GM12878 (cell line): ENCODE results near the gene FOXJ3. TPM values are rescaled to one million over a fixed set of nuclear protein-coding genes. Genes with fewer than 3 reads are reported as not detected.

Source experiments
- ATAC-seq: fragments of 200-7000 bp; cut with Tn5 transposase; 3 replicates; pipeline ENCODE4 v1.9.1; 2020; ENCODE audit warnings: mild to moderate bottlenecking, moderate library complexity
- BruUV-seq: library from RNA; stranded (reverse); fragments of 400-500 nt; replicated peaks from 2 replicates; lab custom pipeline; 2021; lab: Mats Ljungman, UMichigan
- CTCF ChIA-PET: fragments of 300-600 bp; sonication (Branson Sonifier 250); formaldehyde crosslinking; extraction: SDS; loops from one replicate; lab custom pipeline; 2021; ENCODE audit warnings: inconsistent platforms; lab: Yijun Ruan, JAX
- POLR2A ChIA-PET: fragments of 350-600 bp; formaldehyde crosslinking; extraction: SDS; loops from one replicate; lab custom pipeline; 2021; ENCODE audit warnings: inconsistent platforms; lab: Charles Lee
- RAD21 ChIA-PET: fragments of 300-600 bp; sonication (Branson Sonifier 250); formaldehyde crosslinking; loops from one replicate; lab custom pipeline; 2023; ENCODE audit warnings: antibody characterized with exemption; ENCODE audit not compliant: unreplicated experiment; lab: Charles Lee
- SMC1A ChIA-PET: fragments of 300-600 bp; sonication (Branson Sonifier 250); formaldehyde crosslinking; loops from one replicate; lab custom pipeline; 2023; ENCODE audit not compliant: unreplicated experiment, uncharacterized antibody; lab: Charles Lee
- DNase-seq: peaks from one replicate; pipeline ENCODE4 v3.0.0-alpha.2; 2011; ENCODE audit warnings: low read depth, low spot score
- FAIRE-seq: peaks from 3 replicates; lab custom pipeline; 2011; peaks lifted over from hg19 to GRCh38; lab: Jason Lieb, UNC
- H2AFZ ChIP-seq: 2 replicates; pipeline ENCODE4 v1.6.0; 2011; ENCODE audit warnings: low read depth, low read length, control low read depth; ENCODE audit not compliant: control insufficient read depth
- H3K27ac ChIP-seq: 2 replicates; pipeline ENCODE4 v1.5.1; 2011; ENCODE audit warnings: control low read depth; ENCODE audit not compliant: control insufficient read depth, insufficient read depth
- H3K27me3 ChIP-seq, 2 experiments: replicated peaks in 1 of 2; 2 replicates each; pipeline versions ENCODE4 v1.6.0 to v1.6.1; 2011; ENCODE audit warnings: low read length in 1 of 2; ENCODE audit not compliant: control insufficient read depth in 2 of 2, insufficient read depth in 2 of 2
- H3K36me3 ChIP-seq, 2 experiments: 2 replicates each; pipeline ENCODE4 v1.5.1; 2011; ENCODE audit warnings: low read length in 1 of 2; ENCODE audit not compliant: control insufficient read depth in 2 of 2, insufficient read depth in 2 of 2
- H3K4me1 ChIP-seq: 2 replicates; pipeline ENCODE4 v1.6.1; 2011; ENCODE audit warnings: mild to moderate bottlenecking, low read length, moderate library complexity, mixed read lengths; ENCODE audit not compliant: control insufficient read depth, insufficient read depth
- H3K4me2 ChIP-seq: 2 replicates; pipeline ENCODE4 v1.6.0; 2011; ENCODE audit warnings: control low read depth; ENCODE audit not compliant: control insufficient read depth, insufficient read depth
- H3K4me3 ChIP-seq: fragments of 200-600 bp; sonication (generic); 2 replicates; pipeline ENCODE4 v1.5.1; 2016
- H3K79me2 ChIP-seq: 2 replicates; pipeline ENCODE4 v1.6.0; 2011; ENCODE audit warnings: low read length; ENCODE audit not compliant: control insufficient read depth, insufficient read depth
- H3K9ac ChIP-seq: 2 replicates; pipeline ENCODE4 v1.8.0; 2011; ENCODE audit warnings: low read length, control low read depth, mixed read lengths; ENCODE audit not compliant: control insufficient read depth, insufficient read depth
- H3K9me3 ChIP-seq: replicated peaks from 3 replicates; pipeline ENCODE4 v1.5.1; 2011; ENCODE audit warnings: mild to moderate bottlenecking, low read length; ENCODE audit not compliant: control insufficient read depth, insufficient read depth
- H4K20me1 ChIP-seq: 2 replicates; pipeline ENCODE4 v1.6.0; 2011; ENCODE audit not compliant: control insufficient read depth, insufficient read depth
- BHLHE40 ChIP-seq, 2 experiments: fragments of 450-650 bp in 1 of 2; IDR thresholded peaks; 2 replicates each; pipeline ENCODE4 v1.6.1; 2011 to 2017; ENCODE audit warnings: low read depth in 2 of 2, borderline replicate concordance in 1 of 2, improper control_type of control experiment in 1 of 2, low read length in 1 of 2, mild to moderate bottlenecking in 1 of 2
- EP300 ChIP-seq, 2 experiments: fragments of 150-350 bp in 1 of 2; IDR thresholded peaks; 2 replicates each; pipeline ENCODE4 v1.6.1; 2011 to 2012; ENCODE audit warnings: low read depth in 2 of 2, low read length in 2 of 2, borderline replicate concordance in 1 of 2, improper control_type of control experiment in 1 of 2, inconsistent platforms in 1 of 2; ENCODE audit not compliant: control insufficient read depth in 1 of 2
- ETV6 ChIP-seq, 2 experiments: fragments of 450-650 bp in 1 of 2; IDR thresholded peaks in 1 of 2; conservative IDR thresholded peaks in 1 of 2; 2 replicates each; pipeline ENCODE4 v1.6.1; 2014; ENCODE audit warnings: antibody characterized with exemption in 1 of 2, borderline replicate concordance in 1 of 2, low read depth in 1 of 2, mild to moderate bottlenecking in 1 of 2, moderate library complexity in 1 of 2
- EZH2 ChIP-seq: IDR thresholded peaks from 2 replicates; pipeline ENCODE4 v1.6.1; 2012; ENCODE audit warnings: low read depth, mild to moderate bottlenecking, control low read depth, inconsistent platforms, low read length, borderline replicate concordance; ENCODE audit not compliant: control insufficient read depth
- FOXM1 ChIP-seq: IDR thresholded peaks from 2 replicates; pipeline ENCODE4 v1.6.1; 2012; ENCODE audit warnings: low read depth, mild to moderate bottlenecking, inconsistent platforms, low read length, moderate library complexity
- HDAC6 ChIP-seq: fragments of 200-600 bp; sonication (generic); IDR thresholded peaks from one replicate; pipeline ENCODE4 v1.8.0; 2017; ENCODE audit warnings: antibody characterized with exemption; ENCODE audit not compliant: unreplicated experiment
- NKRF ChIP-seq: fragments of 450-650 bp; conservative IDR thresholded peaks from 2 replicates; pipeline ENCODE4 v1.6.1; 2017; ENCODE audit warnings: mild to moderate bottlenecking, moderate library complexity
- NR2C2 ChIP-seq: IDR thresholded peaks from 2 replicates; pipeline ENCODE4 v1.6.1; 2011; ENCODE audit warnings: borderline replicate concordance, low read depth; ENCODE audit not compliant: control insufficient read depth, insufficient read length
- NRF1 ChIP-seq: conservative IDR thresholded peaks from 2 replicates; pipeline ENCODE4 v1.6.1; 2011; ENCODE audit warnings: mild to moderate bottlenecking, low read depth, low read length, improper control_type of control experiment
- SREBF2 ChIP-seq: IDR thresholded peaks from 2 replicates; pipeline ENCODE4 v1.6.1; 2012; ENCODE audit warnings: mild to moderate bottlenecking, low read length
- STAT1 ChIP-seq: fragments of 450-650 bp; conservative IDR thresholded peaks from 2 replicates; pipeline ENCODE4 v1.6.1; 2014; ENCODE audit warnings: antibody characterized with exemption, mild to moderate bottlenecking
- TBL1XR1 ChIP-seq: IDR thresholded peaks from 2 replicates; pipeline ENCODE4 v1.6.1; 2012; ENCODE audit warnings: low read depth, low read length, improper control_type of control experiment
- TCF12 ChIP-seq: IDR thresholded peaks from 2 replicates; pipeline ENCODE4 v1.6.1; 2011; ENCODE audit warnings: low read depth, mild to moderate bottlenecking, low read length
- TCF3 ChIP-seq: IDR thresholded peaks from 2 replicates; pipeline ENCODE4 v1.6.1; 2012; ENCODE audit warnings: low read depth, mild to moderate bottlenecking, low read length, borderline replicate concordance; ENCODE audit not compliant: insufficient read depth
- WGBS: methylation state at CpG from one replicate; pipeline ENCODE4 v1.1.6; 2016; ENCODE audit warnings: low lambda C conversion rate; ENCODE audit not compliant: insufficient replicate concordance, insufficient coverage; ENCODE audit errors: missing lambda C conversion rate; 5-methylcytosine and 5-hydroxymethylcytosine counted together
- in situ Hi-C: fragments of 300-500 bp; cut with MboI; formaldehyde crosslinking; loops from 9 replicates; pipeline ENCODE4 v1.14.3; 2018; ENCODE audit warnings: mixed read lengths
- intact Hi-C: fragments of 100-400 bp; cut with micrococcal nuclease; formaldehyde crosslinking; loops from one replicate; pipeline ENCODE4 v1.14.2; 2022; ENCODE audit not compliant: unreplicated experiment
- polyA plus RNA-seq, 11 experiments: library from polyadenylated mRNA; depleted of rRNA in 4 of 11; unstranded in 6 of 11; stranded (reverse) in 5 of 11; fragments of >200 nt; fragmentation: Nextera tagmentation in 4 of 11; fragmentation: Illumina TruSeq in 1 of 11; extraction: Ambion mirVana in 4 of 11; extraction: Trizol in 1 of 11; gene quantifications; 1 replicate in 1 of 11; 2 replicates in 10 of 11; pipeline versions ENCODE4 v1.2.1 to v1.2.3, GENCODE V29; 2011 to 2016; ENCODE audit warnings: inconsistent platforms in 2 of 11, missing spikeins in 2 of 11, low read depth in 1 of 11
- total RNA-seq, 4 experiments: library from RNA; depleted of rRNA in 3 of 4; stranded (reverse); fragments of >200 nt in 3 of 4; fragmentation: Illumina TruSeq in 1 of 4; extraction: Trizol in 1 of 4; gene quantifications; 2 replicates each; pipeline versions ENCODE4 v1.2.1 to v1.2.3, GENCODE V29; 2013 to 2021
- TF ChIP-seq, protein P1 (sequence below): IDR thresholded peaks from 2 replicates; pipeline ENCODE4 v1.6.1; 2012; ENCODE audit warnings: low read depth, low read length, improper control_type of control experiment
- TF ChIP-seq, protein P2 (sequence below): fragments of 450-650 bp; IDR thresholded peaks from 2 replicates; pipeline ENCODE4 v1.6.1; 2017; ENCODE audit warnings: antibody characterized with exemption, mild to moderate bottlenecking, moderate library complexity

The FOXJ3 gene
- total and polyA plus RNA-seq, 10 of the 15 experiments (the other 5 are each of a cell fraction or from before 2014, with no cell fraction given) = 9.5 to 54.2 (median 24.7) TPM

DNA sequence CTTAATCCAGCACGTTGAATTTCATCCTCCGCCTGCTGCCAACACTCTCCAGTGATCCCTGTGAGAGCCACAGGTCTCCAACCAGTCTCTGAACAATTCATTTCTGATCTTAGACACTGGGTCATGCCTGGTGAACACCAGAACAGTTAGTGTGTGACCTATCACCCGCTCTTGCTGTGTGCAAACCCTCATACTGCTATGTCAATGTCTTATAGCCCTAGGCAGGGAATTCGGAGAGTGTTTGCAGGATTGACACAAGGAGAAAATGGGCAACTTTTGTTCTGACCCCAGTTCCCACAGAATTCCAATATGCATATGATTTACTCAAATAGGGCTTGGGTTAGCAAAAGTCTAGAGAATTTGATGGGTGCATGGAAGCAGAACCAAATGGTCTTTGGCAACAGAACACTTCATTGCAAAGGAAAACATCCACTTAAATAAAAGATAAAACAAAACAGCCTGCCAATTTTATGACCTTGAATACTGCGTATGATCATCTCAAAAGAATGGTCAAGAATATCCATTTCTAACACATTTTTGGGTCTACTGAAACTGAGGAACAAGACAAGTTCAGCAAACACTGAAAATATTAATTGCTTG, 204.9 kb downstream of the FOXJ3 start:
- no peak for ATAC-seq
- no peaks in the 10 kb centered on the region for H4K20me1 ChIP-seq
- no peaks in the 10 kb centered on the region for H3K36me3 ChIP-seq
- CTCF ChIA-PET = no interaction called here
- SMC1A ChIA-PET = no interaction called here
- no peak for DNase-seq
- TF ChIP-seq, protein P1, sequence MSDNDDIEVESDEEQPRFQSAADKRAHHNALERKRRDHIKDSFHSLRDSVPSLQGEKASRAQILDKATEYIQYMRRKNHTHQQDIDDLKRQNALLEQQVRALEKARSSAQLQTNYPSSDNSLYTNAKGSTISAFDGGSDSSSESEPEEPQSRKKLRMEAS = no peak
- TF ChIP-seq NKRF = no peak
- no peak for TF ChIP-seq ETV6 (conservative IDR thresholded peaks at IDR 0.05 in 1 of 2, IDR thresholded peaks at IDR 0.05 in 1 of 2; ENCODE audit: borderline replicate concordance in 1 of 2, low read depth in 1 of 2)
- TF ChIP-seq SREBF2 = no peak
- TF ChIP-seq TCF12 = no peak
- no peak for TF ChIP-seq TCF3
- no peak for TF ChIP-seq NRF1
- TF ChIP-seq FOXM1 = no peak
- TF ChIP-seq TBL1XR1 = no peak
- no peak for TF ChIP-seq EP300 (IDR thresholded peaks at IDR 0.05; ENCODE audit: borderline replicate concordance in 1 of 2, control insufficient read depth in 1 of 2, low read depth in 2 of 2, low read length in 2 of 2)
- TF ChIP-seq, protein P2, sequence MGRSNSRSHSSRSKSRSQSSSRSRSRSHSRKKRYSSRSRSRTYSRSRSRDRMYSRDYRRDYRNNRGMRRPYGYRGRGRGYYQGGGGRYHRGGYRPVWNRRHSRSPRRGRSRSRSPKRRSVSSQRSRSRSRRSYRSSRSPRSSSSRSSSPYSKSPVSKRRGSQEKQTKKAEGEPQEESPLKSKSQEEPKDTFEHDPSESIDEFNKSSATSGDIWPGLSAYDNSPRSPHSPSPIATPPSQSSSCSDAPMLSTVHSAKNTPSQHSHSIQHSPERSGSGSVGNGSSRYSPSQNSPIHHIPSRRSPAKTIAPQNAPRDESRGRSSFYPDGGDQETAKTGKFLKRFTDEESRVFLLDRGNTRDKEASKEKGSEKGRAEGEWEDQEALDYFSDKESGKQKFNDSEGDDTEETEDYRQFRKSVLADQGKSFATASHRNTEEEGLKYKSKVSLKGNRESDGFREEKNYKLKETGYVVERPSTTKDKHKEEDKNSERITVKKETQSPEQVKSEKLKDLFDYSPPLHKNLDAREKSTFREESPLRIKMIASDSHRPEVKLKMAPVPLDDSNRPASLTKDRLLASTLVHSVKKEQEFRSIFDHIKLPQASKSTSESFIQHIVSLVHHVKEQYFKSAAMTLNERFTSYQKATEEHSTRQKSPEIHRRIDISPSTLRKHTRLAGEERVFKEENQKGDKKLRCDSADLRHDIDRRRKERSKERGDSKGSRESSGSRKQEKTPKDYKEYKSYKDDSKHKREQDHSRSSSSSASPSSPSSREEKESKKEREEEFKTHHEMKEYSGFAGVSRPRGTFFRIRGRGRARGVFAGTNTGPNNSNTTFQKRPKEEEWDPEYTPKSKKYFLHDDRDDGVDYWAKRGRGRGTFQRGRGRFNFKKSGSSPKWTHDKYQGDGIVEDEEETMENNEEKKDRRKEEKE = no peak
- no peak for TF ChIP-seq NR2C2
- no peak for TF ChIP-seq EZH2
- TF ChIP-seq BHLHE40 (IDR thresholded peaks at IDR 0.05; ENCODE audit: borderline replicate concordance in 1 of 2, low read depth in 2 of 2, low read length in 1 of 2) = no peak
- TF ChIP-seq STAT1 = no peak
- no peak for TF ChIP-seq HDAC6
- TF ChIP-seq, all 136 proteins: peak for 0
- in situ Hi-C loops = no loop called here
- BruUV-seq = no TSS peak
- 39% methylated on average over 5 of the region's 5 CpGs for WGBS
- no peaks in the 10 kb centered on the region for H3K27me3 ChIP-seq
- ChIA-PET RAD21 (no interaction called here), POLR2A (no interaction called here)
- H2AFZ ChIP-seq = no peak overlapping the region
- no peak for FAIRE-seq
- intact Hi-C loops = no loop called here
- H3K9ac ChIP-seq = no peak overlapping the region
- H3K4me2 ChIP-seq = no peak overlapping the region
- no peak overlapping the region for H3K4me3 ChIP-seq
- H3K9me3 ChIP-seq = no peaks in the 10 kb centered on the region
- H3K79me2 ChIP-seq = no peaks in the 10 kb centered on the region
- H3K4me1 ChIP-seq = no peaks in the 10 kb centered on the region
- no peak overlapping the region for H3K27ac ChIP-seq
